ENCODE data around the gene MYCT1.

MYCT1 gene

GRCh38 chr6:152697634-152698033, at the start of gene MYCT1:
TSS of gene MYCT1 (plus strand) at chr6:152697897. CDS start at chr6:152697903, 6 bp downstream.
- no peak for DNase-seq
- TF ChIP-seq CTCF (IDR thresholded peaks at IDR 0.05; ENCODE audit: low read depth, low read length, missing control alignments): no peak
- Histone ChIP-seq H3K36me3 (replicated peaks) (no peaks in the 10 kb centered on the region), H3K4me3 (ENCODE audit: low read depth, low read length) (no peak within 1 kb of the TSS), H3K27ac (peak within 1 kb of the TSS; percentile 56), H3K27me3 (replicated peaks) (no peaks in the 10 kb centered on the region)
- in situ Hi-C loops (cut with HindIII; ENCODE audit: low pct_ligation_motif_present, low sequenced_read_pairs): no loop called here

GRCh38 chr6:152648105-152648504, 49.6 kb upstream of the MYCT1 start:
- in situ Hi-C loops (cut with HindIII; ENCODE audit: low pct_ligation_motif_present, low sequenced_read_pairs): no loop called here
- Histone ChIP-seq H3K4me3 (ENCODE audit: low read depth, low read length) (no peak overlapping the region), H3K27ac (no peak overlapping the region), H3K36me3 (replicated peaks) (no peaks in the 10 kb centered on the region), H3K27me3 (replicated peaks) (no peaks in the 10 kb centered on the region)
- TF ChIP-seq CTCF (IDR thresholded peaks at IDR 0.05; ENCODE audit: low read depth, low read length, missing control alignments): no peak
- no peak for DNase-seq

GRCh38 chr6:152651986-152652385, 45.7 kb upstream of the MYCT1 start:
- DNase-seq: no peak
- in situ Hi-C loops (cut with HindIII; ENCODE audit: low pct_ligation_motif_present, low sequenced_read_pairs): no loop called here
- Histone ChIP-seq H3K4me3 (ENCODE audit: low read depth, low read length) (no peak overlapping the region), H3K27ac (no peak overlapping the region), H3K27me3 (replicated peaks) (no peaks in the 10 kb centered on the region), H3K36me3 (replicated peaks) (no peaks in the 10 kb centered on the region)
- no peak for TF ChIP-seq CTCF (IDR thresholded peaks at IDR 0.05; ENCODE audit: low read depth, low read length, missing control alignments)

DNA sequence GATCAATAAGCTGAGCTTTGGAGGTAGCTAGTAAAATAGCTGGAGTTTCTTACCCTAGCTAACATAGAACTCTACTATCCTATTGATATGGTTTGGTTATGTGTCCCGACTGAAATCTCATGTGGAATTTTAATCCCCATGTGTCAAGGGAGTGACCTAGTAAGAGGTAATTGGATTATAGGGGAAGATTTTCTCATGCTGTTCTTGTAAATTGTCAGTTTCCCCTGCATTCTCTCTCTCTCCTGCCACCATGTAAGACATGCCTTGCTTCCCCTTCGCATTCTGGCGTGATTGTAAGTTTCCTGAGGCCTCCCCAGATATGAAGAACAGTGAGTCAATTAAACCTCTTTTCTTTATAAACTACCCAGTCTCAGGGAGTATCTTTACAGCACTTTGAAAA, 35.9 kb upstream of the MYCT1 start:
- TF ChIP-seq CTCF (IDR thresholded peaks at IDR 0.05; ENCODE audit: low read depth, low read length, missing control alignments): no peak
- no peaks in the 10 kb centered on the region for H3K36me3 ChIP-seq (replicated peaks)
- no peak overlapping the region for H3K27ac ChIP-seq
- no peak overlapping the region for H3K4me3 ChIP-seq (ENCODE audit: low read depth, low read length)
- DNase-seq: no peak
- in situ Hi-C loops (cut with HindIII; ENCODE audit: low pct_ligation_motif_present, low sequenced_read_pairs): no loop called here
- no peaks in the 10 kb centered on the region for H3K27me3 ChIP-seq (replicated peaks)

DNA sequence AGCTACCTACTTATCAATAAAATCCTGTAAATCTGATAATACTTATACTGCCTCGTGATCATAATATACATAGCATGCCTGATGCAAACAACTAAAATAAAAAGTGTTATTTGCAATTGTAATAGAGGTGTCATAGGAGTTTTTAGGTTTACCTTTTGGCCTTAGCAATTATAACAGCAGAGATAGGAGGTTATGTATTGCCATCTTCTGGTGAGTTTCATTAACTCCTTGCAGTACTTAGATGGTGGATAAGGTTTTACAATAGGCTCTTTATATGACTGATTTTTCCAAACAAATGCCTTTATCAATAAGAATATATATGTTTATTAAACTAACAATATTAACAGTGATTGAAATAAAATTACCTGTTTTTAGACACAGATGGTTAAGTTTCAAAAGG, 27.8 kb upstream of the MYCT1 start:
- Histone ChIP-seq H3K27me3 (replicated peaks) (no peaks in the 10 kb centered on the region), H3K36me3 (replicated peaks) (no peaks in the 10 kb centered on the region), H3K27ac (no peak overlapping the region), H3K4me3 (ENCODE audit: low read depth, low read length) (no peak overlapping the region)
- in situ Hi-C loops (cut with HindIII; ENCODE audit: low pct_ligation_motif_present, low sequenced_read_pairs): no loop called here
- peak; percentile 24 for TF ChIP-seq CTCF (IDR thresholded peaks at IDR 0.05; ENCODE audit: low read depth, low read length, missing control alignments)
- no peak for DNase-seq

DNA sequence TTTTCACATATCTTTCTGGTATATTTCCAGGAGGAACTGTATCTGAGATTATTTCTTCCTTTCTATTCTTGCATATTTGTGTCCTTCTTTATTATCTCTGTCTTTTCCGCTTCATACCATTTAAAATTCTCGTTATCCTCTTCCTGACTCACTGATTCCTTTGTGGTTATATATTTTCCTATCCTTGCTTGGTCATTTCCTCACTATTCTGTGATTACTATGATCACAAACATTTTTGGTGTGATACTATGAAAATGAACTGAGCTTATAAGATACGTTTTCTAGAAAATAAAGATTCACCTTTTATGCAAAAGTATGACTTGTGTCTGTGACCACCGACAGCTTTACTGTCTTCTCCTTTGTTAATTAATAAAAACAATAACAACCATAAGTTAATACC, 26.5 kb upstream of the MYCT1 start:
- Histone ChIP-seq H3K27ac (no peak overlapping the region), H3K36me3 (replicated peaks) (no peaks in the 10 kb centered on the region), H3K4me3 (ENCODE audit: low read depth, low read length) (no peak overlapping the region), H3K27me3 (replicated peaks) (no peaks in the 10 kb centered on the region)
- in situ Hi-C loops (cut with HindIII; ENCODE audit: low pct_ligation_motif_present, low sequenced_read_pairs): no loop called here
- no peak for DNase-seq
- no peak for TF ChIP-seq CTCF (IDR thresholded peaks at IDR 0.05; ENCODE audit: low read depth, low read length, missing control alignments)
